GM19328 (cell line): ENCODE results near the gene ZNF443.
"Not testable (repeated sequence)": the region's sequence is repeated elsewhere in the genome, so short reads cannot be mapped to it uniquely, and the experiment has no call there.

Experiments used
- ATAC-seq: cut with Tn5 transposase; IDR thresholded peaks from one replicate; pipeline ENCODE4 v1.9.1; 2021; ENCODE audit warnings: mild to moderate bottlenecking, moderate library complexity; ENCODE audit not compliant: unreplicated experiment

The ZNF443 gene

GRCh38 chr19:12425236-12425887 lies 15.5 kb downstream of the ZNF443 start:
- ATAC-seq = no peak

GRCh38 chr19:12417273-12417672 lies 23.5 kb downstream of the ZNF443 start:
- not testable (repeated sequence) for ATAC-seq

GRCh38 chr19:12411893-12412292 lies 28.9 kb downstream of the ZNF443 start:
- ATAC-seq = no peak

- peak; percentile 89 for ATAC-seq
Measured at GRCh38 chr19:12400633-12401502, 40.0 kb downstream of the ZNF443 start, which contains the start of gene ZNF799. ZNF799 (minus strand) TSS chr19:12401271; CDS start chr19:12401070, 201 bp downstream.

- ATAC-seq = peak; percentile 25
Measured at GRCh38 chr19:12399901-12400632, 40.8 kb downstream of the ZNF443 start.

GRCh38 chr19:12391148-12391547 lies 49.7 kb downstream of the ZNF443 start:
- ATAC-seq = not testable (repeated sequence)

- ATAC-seq = not testable (repeated sequence)
Measured at GRCh38 chr19:12386365-12386764, 54.5 kb downstream of the ZNF443 start.

- ATAC-seq = no peak
Measured at GRCh38 chr19:12380444-12380737, 60.4 kb downstream of the ZNF443 start.

DNA sequence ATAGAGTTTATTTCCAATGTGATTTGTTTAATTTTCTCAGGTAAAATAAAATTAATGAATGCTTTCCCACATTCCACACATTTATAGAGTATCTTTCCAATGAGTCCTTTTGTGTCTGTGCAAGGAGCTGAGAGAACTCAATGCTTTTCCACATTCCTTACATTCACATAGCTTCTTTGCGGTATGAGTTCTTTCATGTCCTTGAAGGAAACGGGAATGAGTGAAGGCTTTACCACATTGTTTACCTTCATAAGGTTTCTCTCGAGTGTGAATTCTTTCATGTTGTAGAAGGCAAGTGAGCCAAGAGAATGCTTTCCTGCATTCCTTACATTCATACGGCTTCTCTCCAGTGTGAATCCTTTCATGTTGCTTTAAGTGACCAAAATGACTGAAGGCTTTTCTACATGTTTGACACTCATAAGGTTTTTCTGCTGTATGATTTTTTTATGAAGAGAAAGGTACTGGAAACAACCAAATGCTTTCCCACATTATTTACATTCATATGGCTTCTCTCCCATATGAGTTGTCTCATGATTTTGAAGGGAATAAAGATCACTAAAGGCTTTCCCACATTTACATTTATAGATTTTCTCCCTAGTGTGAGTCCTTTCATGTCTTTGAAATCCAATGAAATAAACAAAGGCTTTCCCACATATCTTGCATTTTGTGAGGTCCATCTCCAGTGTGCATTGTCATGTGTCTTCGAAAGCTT lies 60.9 kb downstream of the ZNF443 start:
- no peak for ATAC-seq
